Adrenal gland (tissue), 12 donors: ENCODE data around the gene HEXA. TPM values are rescaled to one million over a fixed set of nuclear protein-coding genes. Genes with fewer than 3 reads are reported as not detected.

Experiments
- DNase-seq, 7 donors: peaks; one replicate each; pipeline ENCODE4 v3.0.0-alpha.2; 2019 to 2020
- H3K27ac ChIP-seq, 5 donors: fragments of 200-600 bp; sonication (generic) in 4 of 5; 1 replicate in 3 of 5; 2 replicates in 2 of 5; pipeline versions ENCODE4 v1.5.1 to v1.8.0; 2016 to 2020; ENCODE audit warnings: mild to moderate bottlenecking in 1 of 5
- H3K27me3 ChIP-seq: fragments of 200-600 bp; 2 replicates; pipeline ENCODE4 v1.8.0; 2021
- H3K36me3 ChIP-seq, 2 donors: fragments of 200-600 bp; replicated peaks in 1 of 2; 1 replicate in 1 of 2; 2 replicates in 1 of 2; pipeline versions ENCODE4 v1.5.1 to v1.8.0; 2018 to 2022
- H3K4me1 ChIP-seq, 2 donors: fragments of 200-600 bp; replicated peaks in 1 of 2; 1 replicate in 1 of 2; 2 replicates in 1 of 2; pipeline versions ENCODE4 v1.5.1 to v1.8.0; 2018 to 2021
- H3K4me3 ChIP-seq, 4 donors: fragments of 200-600 bp; sonication (generic) in 3 of 4; one replicate each; pipeline ENCODE4 v1.5.1; 2016 to 2018
- H3K9me3 ChIP-seq, 3 donors: fragments of 200-600 bp; sonication (generic) in 1 of 3; replicated peaks in 1 of 3; 1 replicate in 2 of 3; 2 replicates in 1 of 3; pipeline versions ENCODE4 v1.5.1 to v1.8.0; 2016 to 2021
- CTCF ChIP-seq, 6 experiments: fragments of 450-650 bp in 4 of 6; fragments of 200-600 bp in 2 of 6; sonication (generic) in 1 of 6; IDR thresholded peaks; 1 replicate in 5 of 6; 2 replicates in 1 of 6; pipeline versions ENCODE4 v1.5.1 to v1.8.0; 2016 to 2021; ENCODE audit warnings: antibody characterized with exemption in 6 of 6, mild to moderate bottlenecking in 2 of 6, moderate library complexity in 1 of 6
- POLR2A ChIP-seq, 2 donors: fragments of 450-650 bp; IDR thresholded peaks; one replicate each; pipeline ENCODE4 v1.6.1; 2017; ENCODE audit warnings: antibody characterized with exemption in 2 of 2, mild to moderate bottlenecking in 2 of 2, moderate library complexity in 1 of 2
- WGBS, 4 donors: extraction: QIAGEN DNeasy Blood & Tissue Kit in 2 of 4; methylation state at CpG; one replicate each; pipeline versions ENCODE4 v1.1.5 to v1.1.7; 2013 to 2017; 5-methylcytosine and 5-hydroxymethylcytosine counted together
- intact Hi-C, 2 donors: fragments of 100-400 bp; cut with DNase I; formaldehyde crosslinking; loops; one replicate each; pipeline versions ENCODE4 v1.14.1 to v1.15.0; 2022 to 2023
- polyA plus RNA-seq, 3 donors: library from polyadenylated mRNA; stranded (reverse); fragments of 200-250 nt in 2 of 3; fragments of 350-450 nt in 1 of 3; fragmentation: Illumina TruSeq in 1 of 3; extraction: RNeasy Lipid Tissue Mini Kit (QIAGEN cat#74804) in 1 of 3; gene quantifications; one replicate each; pipeline ENCODE4 v1.2.3, GENCODE V29; 2013 to 2014
- total RNA-seq, 9 donors: library from RNA; depleted of rRNA in 4 of 9; stranded (reverse); fragments of >200 nt in 4 of 9; fragments of 120-200 nt in 1 of 9; fragmentation: NEBNext Ultra II Directional in 1 of 9; extraction: Animal tissue kit (Norgen Biotek cat#: 25700) in 1 of 9; gene quantifications; one replicate each; pipeline versions ENCODE4 v1.1.0 to v1.2.4, GENCODE V29; 2013 to 2023
- donor health status: healthy with polysubstance abuse.
- donor health status: Bipolar disorder and iron deficiency.
- donor health status: DM: yes; HTN: yes; CAD: no.
- donor health status: DM: no; HTN: no; CAD: no.
- donor health status: DM: no; HTN: no; CAD: no.
- donor health status: DM: yes; HTN: yes; CAD: no.

The HEXA gene
- total and polyA plus RNA-seq, 12 donors: 80.1 to 372 (median 170) TPM

- Histone ChIP-seq H3K4me1 (peaks cover 0 to 14% of the 10 kb centered on the region in 2 donors), H3K27me3 (no peaks in the 10 kb centered on the region), H3K27ac (no peak overlapping the region), H3K9me3 (no peaks in the 10 kb centered on the region), H3K36me3 (peaks cover 0 to 66% of the 10 kb centered on the region in 2 donors), H3K4me3 (no peak overlapping the region)
- TF ChIP-seq POLR2A (IDR thresholded peaks at IDR 0.05): no peak
- intact Hi-C loops: no loop called here
- DNase-seq: no peak
- 95 to 100% (median 100%) methylated on average over 1 of the region's 1 CpG for WGBS, 4 donors
Measured at GRCh38 chr15:72354496-72354895, 21.3 kb downstream of the HEXA start.

- Histone ChIP-seq H3K9me3 (no peaks in the 10 kb centered on the region), H3K4me3 (no peak overlapping the region), H3K27ac (no peak overlapping the region), H3K36me3 (peaks cover 0 to 78% of the 10 kb centered on the region in 2 donors), H3K4me1 (peaks cover 0 to 2% of the 10 kb centered on the region in 2 donors), H3K27me3 (no peaks in the 10 kb centered on the region)
- intact Hi-C loops: no loop called here
- WGBS, 4 donors: 73 to 84% (median 81%) methylated on average over 2 of the region's 2 CpGs
- no peak for TF ChIP-seq POLR2A (IDR thresholded peaks at IDR 0.05)
- TF ChIP-seq CTCF (IDR thresholded peaks at IDR 0.05): no peak
- no peak for DNase-seq
Measured at GRCh38 chr15:72353266-72353665, 22.5 kb downstream of the HEXA start.

- Histone ChIP-seq H3K27me3 (no peaks in the 10 kb centered on the region), H3K9me3 (no peaks in the 10 kb centered on the region), H3K4me3 (no peak overlapping the region), H3K27ac (no peak overlapping the region), H3K4me1 (no peaks in the 10 kb centered on the region), H3K36me3 (peaks cover 0 to 78% of the 10 kb centered on the region in 2 donors)
- DNase-seq: no peak
- no peak for TF ChIP-seq POLR2A (IDR thresholded peaks at IDR 0.05)
- no peak for TF ChIP-seq CTCF (IDR thresholded peaks at IDR 0.05)
- intact Hi-C loops: no loop called here
- 87 to 93% (median 90%) methylated on average over 3 of the region's 3 CpGs for WGBS, 4 donors
Measured at GRCh38 chr15:72345806-72346205, 30.0 kb downstream of the HEXA start.

- Histone ChIP-seq H3K9me3 (no peaks in the 10 kb centered on the region), H3K27ac (no peak overlapping the region), H3K36me3 (peaks cover 0 to 73% of the 10 kb centered on the region in 2 donors), H3K27me3 (no peaks in the 10 kb centered on the region), H3K4me3 (no peak overlapping the region), H3K4me1 (no peaks in the 10 kb centered on the region)
- TF ChIP-seq CTCF (IDR thresholded peaks at IDR 0.05) (no peak), POLR2A (IDR thresholded peaks at IDR 0.05) (no peak)
- 74 to 82% (median 80%) methylated on average over 7 of the region's 7 CpGs for WGBS, 4 donors
- DNase-seq: peak in 1 of 7 donors; percentile 24
- intact Hi-C loops: no loop called here
Measured at GRCh38 chr15:72345280-72345679, 30.5 kb downstream of the HEXA start.

- Histone ChIP-seq H3K27ac (no peak overlapping the region), H3K4me3 (no peak overlapping the region), H3K9me3 (no peaks in the 10 kb centered on the region), H3K4me1 (peaks cover 0 to 6% of the 10 kb centered on the region in 2 donors), H3K36me3 (peaks cover 0 to 68% of the 10 kb centered on the region in 2 donors), H3K27me3 (no peaks in the 10 kb centered on the region)
- DNase-seq: no peak
- intact Hi-C loops: no loop called here
- TF ChIP-seq POLR2A (IDR thresholded peaks at IDR 0.05): no peak
- no peak for TF ChIP-seq CTCF (IDR thresholded peaks at IDR 0.05)
- WGBS, 4 donors: 91 to 100% (median 92%) methylated on average over 1 of the region's 1 CpG
Measured at GRCh38 chr15:72344602-72345001, 31.2 kb downstream of the HEXA start.
